Stimulated activated CD4-positive, alpha-beta T cell treated with anti-CD3 and anti-CD28 coated beads, Interleukin-4, amount 100 ng/mL, for 24 hours (primary cell): ENCODE data around the gene MOB3A.
A peak's percentile ranks its signal among the peaks of the same experiment; 100 is the strongest.

Source experiments
- DNase-seq: peaks from one replicate; pipeline ENCODE4 v3.0.0-alpha.2; 2020

Gene MOB3A

GRCh38 chr19:2057484-2058469, 38.3 kb downstream of the MOB3A start:
- DNase-seq: no peak

GRCh38 chr19:2056837-2057192, 39.3 kb downstream of the MOB3A start:
- no peak for DNase-seq

GRCh38 chr19:2055931-2056836, 39.9 kb downstream of the MOB3A start:
- DNase-seq: no peak

DNA sequence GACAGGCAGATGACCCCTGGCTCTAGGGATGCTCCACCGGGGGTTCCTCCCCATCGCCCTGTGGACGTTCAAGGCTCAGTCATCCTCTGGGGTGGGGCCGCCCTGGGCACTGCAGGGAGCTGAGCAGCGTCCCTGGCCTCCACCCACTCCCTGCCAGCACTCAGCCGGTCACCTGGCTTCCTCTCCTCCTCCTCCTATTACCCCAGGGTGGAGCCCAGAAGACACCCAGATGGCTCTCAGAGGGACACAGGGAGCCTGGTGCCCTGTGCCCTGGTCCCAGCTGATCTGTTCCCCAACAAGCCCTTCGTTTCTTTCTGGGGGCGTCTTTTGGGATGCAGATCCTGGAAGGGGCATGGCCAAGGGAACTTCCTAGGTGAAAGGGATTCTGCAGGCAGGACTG, 41.4 kb downstream of the MOB3A start:
- no peak for DNase-seq

DNA sequence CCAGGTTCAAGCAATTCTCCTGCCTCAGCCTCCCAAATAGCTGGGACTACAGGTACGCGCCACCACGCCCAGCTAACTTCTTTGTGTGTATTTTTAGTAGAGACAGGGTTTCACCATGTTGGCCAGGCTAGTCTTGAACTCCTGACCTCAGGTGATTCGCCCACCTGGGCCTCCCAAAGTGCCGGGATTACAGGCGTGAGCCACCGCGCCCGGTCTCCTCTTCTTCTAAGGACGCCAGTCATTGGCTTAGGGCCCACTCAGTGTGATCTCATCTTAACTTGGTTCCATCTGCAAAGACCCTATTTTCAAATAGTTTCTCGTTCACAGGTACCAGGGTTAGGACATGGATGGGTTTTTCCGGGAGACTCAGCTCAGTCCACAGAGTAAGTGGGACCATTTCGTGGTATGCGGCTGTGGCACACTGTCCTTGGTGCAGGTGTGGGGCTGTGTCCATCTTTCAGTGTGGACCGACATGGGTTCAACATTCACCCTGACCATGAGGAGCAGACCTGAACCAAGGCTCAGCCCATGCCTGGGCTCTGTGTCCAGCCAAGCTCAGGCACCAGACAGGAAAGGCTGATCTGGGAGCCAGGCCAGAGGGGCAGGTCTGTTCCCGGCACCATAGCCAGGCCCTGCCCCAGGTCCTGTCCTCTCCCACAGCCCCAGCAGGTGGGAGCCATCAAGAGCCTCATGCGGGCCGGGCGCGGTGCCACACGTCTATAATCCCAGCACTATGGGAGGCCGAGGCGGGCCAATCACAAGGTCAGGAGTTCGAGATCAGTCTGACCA, 42.3 kb downstream of the MOB3A start:
- DNase-seq: no peak

- DNase-seq: peak; percentile 37
These were observed 44.1 kb downstream of the MOB3A start for GRCh38 chr19:2051773-2052704.

DNA sequence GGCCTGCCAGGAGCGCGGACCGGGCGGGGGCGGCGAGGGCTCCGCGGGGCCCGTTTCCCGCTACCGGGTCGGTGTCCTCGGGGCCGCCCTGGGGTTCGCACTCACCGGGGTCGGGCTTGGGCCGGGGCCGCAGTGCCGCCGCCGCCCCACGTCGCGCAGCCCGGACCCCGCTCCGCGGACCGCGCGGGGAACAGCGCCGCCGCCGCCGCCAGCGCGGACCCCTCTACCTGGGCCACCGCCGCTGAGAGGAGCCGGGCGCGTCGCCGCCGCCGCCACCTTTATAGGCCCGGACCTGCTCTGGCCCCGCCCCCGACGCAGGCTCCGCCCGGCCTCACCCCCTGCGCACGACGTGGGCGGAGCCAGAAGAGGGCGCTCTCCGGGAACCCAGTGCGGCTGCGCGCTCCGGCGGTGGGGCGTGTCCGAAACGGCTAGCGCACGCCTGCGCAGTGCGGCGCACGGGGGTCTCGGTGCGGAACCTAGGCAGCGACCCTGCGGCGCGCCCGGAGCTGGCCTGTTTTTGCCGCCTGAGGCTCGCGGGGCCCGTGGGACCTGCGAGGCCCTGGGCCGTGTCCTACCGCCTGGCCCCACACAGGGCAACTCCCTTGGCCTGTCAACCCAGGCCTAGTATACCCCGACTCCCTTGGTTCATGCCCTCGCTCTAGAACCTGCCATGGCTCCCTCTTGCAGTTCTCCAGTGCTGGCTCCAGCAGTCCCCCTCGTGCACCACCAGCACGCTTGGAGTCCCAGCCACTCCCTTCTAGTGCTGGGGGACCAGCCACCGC, 44.9 kb downstream of the MOB3A start, which contains the start of gene MKNK2:
MKNK2 (minus strand) TSS at position 254 of the 782 bp plus-strand sequence. CDS start 393 bp downstream, outside the sequence.
- peak; percentile 95 for DNase-seq

- DNase-seq: no peak
These were observed 45.7 kb downstream of the MOB3A start for GRCh38 chr19:2050349-2050990.

- peak; percentile 62 for DNase-seq
These were observed 46.3 kb downstream of the MOB3A start for GRCh38 chr19:2049741-2050348.

DNA sequence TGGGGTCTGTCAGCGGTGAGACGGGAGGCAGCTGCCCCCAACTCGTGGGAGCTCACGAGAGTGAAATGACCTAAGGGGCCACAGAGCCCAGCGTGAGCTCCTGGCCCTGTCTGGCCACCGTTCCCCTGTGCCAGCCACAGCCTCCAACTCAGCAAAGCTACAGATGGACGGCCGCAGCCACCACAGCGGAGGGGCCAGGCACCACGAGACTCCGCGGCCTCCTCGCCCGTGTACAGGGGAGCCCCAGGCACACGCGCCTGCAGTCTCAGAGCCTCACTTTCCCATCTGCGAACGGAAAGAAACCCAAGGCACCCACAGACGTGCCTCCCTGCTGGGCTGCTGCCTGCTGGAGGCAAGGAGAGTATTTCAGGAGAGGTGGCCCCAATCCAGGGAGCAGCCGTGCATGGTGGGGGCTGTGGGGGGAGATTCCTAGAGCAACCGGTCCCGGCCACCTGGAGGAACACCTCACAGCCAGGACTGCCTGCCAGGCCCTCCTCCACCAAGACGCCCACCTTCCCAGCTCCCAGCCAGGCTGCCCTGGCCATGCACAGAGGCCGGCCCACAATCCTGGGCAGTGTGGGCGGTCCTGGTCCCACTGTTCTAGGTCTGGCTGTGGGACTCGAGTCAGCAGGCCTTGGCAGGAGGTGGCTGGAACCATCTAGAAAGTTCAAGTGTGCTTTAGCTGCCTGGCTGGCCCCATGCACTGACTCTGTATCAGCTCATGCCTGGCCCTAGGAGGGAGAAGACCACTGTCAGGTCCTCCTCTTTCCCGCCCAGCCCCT, 47.0 kb downstream of the MOB3A start:
- no peak for DNase-seq

DNA sequence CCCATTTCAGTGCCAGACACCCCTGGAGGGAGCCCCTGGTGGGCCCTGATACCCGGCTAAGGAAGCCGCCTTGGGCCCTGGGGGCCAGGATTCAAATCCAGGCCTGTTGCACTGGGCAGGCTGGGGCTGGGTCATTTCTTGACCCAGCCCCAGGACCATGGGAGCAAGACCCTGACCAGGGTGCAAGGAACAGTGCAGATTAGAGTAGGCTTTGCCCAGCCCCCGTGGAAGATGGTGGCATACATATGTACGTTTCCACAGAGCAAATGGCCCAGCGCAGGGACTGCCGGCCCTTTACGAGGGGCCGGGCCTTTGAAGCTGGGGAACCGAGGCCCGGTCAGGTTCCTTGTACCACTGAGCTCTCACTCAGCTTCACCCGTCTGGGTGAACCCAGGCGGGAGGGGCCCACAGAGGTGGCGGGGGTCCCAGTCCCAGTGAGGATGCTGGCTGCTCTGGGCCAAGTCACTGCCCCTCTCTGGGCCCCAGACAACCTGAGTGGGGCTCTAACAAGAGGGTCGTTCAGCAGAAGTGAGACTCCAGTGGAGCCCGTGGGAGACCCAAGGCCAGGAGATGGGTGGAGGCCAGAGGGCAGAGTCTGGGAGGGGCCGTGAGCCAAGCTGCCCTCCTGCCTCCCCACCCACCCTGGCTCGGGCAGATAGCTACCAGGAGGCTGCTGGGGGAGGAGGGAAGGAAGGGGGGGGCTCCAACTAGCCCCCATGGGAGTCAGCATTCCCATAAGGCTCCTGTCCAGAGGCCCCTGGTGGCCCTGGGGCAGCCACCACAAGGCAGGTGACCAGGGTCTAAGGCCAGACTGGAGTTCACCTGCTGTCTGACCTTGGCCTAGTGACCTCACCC, 47.8 kb downstream of the MOB3A start:
- no peak for DNase-seq

GRCh38 chr19:2047449-2048103, 48.5 kb downstream of the MOB3A start:
- DNase-seq: no peak

DNA sequence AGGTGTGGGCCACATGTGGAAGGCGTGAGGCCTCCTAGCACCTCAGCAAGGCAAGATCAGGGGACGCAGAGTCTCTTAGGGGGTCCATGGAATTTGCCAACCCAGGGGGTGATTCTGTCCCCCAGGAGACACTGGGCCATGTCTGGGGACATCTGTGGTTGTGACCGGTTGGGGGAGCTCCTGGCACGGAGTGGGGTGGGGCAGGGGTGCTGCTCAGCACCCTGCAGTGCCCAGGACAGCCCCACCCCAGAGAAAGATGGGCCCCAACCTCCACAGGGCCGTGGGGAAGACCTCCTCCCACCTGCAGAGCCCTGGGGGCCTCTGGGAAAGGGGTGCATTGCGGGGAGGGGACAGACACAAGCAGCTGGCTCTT, 49.1 kb downstream of the MOB3A start:
- no peak for DNase-seq

DNA sequence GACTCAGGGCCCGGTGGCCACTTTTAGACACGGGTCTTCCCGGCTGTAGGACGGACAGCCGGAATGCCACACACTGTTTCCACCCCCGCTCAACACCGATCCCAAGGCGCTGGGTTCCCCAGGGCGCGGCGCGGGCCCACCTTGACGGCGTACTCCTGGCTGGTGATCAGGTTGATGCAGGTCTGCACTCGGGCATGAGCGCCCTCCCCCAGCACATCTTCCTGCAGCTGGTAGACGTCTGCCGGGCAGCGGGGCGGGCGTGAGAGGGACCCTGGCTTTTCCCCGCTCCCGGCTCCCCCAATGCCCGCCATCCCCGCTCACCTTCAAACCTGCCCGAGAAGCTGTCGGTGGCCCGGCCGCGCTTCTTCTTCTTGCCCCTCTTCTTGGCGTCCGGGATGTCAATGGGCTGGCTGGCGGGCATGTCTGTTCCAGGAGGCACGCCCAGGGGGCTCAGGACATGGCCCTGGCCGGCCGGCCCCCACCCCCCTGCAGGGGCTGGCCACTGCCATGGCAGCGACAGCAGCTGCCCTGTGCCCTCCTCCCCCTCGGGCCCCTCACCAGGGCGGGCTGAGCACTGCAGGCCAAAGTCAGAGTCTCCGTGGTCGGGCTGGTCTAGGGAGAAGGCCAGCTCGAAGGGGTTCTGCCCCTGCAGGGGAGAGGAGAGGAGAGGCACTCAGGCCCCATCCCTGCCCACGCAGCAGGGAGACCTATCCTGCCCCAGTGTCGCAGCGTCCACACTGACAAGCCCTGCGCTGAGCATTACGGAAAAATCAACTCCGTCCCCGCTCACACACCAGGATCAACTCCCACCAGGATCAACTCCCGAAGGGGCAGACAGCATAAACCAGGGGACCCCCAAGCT, 49.8 kb downstream of the MOB3A start:
- DNase-seq: no peak

- no peak for DNase-seq
These were observed 50.6 kb downstream of the MOB3A start for GRCh38 chr19:2045501-2046045.
